ENCODE results near the gene OPN1LW.
"Not testable (repeated sequence)": the region's sequence is repeated elsewhere in the genome, so short reads cannot be mapped to it uniquely, and the experiment has no call there.

DNA sequence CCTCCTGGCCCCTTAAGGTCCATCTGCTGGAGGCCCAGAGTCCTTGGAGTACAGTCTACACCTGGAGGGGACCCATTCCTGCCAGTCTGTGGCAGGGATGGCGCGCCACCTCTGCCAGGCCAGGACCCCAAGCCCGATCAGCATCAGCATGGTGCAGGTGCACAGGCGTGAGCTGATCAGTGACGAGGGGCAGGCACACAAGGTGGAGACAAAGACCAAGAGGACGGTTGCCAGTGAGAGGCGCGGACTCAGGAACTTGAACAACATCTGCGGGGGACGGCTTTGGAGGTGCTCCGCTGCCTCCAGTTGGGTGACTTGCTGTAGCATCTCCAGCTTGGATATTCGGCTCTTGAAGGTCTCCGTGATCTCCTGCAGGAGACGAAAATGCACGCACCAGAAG is 15.3 kb downstream of the OPN1LW start:
- TF ChIP-seq CTCF (conservative IDR thresholded peaks at IDR 0.05); ZFX (IDR thresholded peaks at IDR 0.05): not testable (repeated sequence)

All from C4-2B (cell line).